A673 (cell line): ENCODE measurements around the gene MYO1E.

Experiments used
- EZH2 ChIP-seq: fragments of 200-600 bp; sonication (generic); IDR thresholded peaks from 2 replicates; pipeline ENCODE4 v1.6.1; 2017; ENCODE audit warnings: borderline replicate concordance, low read depth, mild to moderate bottlenecking, mixed read lengths, antibody characterized with exemption, low read length; ENCODE audit not compliant: poor library complexity, severe bottlenecking
- TF ChIP-seq, protein P1 (sequence below): fragments of 300-800, 200-600 bp; sonication (generic); conservative IDR thresholded peaks from 2 replicates; pipeline ENCODE4 v1.5.1; 2017; ENCODE audit warnings: low read depth, mild to moderate bottlenecking, antibody characterized with exemption, low read length, moderate library complexity, mixed read lengths

GRCh38 chr15:59251001-59251845 is 121.4 kb downstream of the MYO1E start:
- TF ChIP-seq, protein P1, sequence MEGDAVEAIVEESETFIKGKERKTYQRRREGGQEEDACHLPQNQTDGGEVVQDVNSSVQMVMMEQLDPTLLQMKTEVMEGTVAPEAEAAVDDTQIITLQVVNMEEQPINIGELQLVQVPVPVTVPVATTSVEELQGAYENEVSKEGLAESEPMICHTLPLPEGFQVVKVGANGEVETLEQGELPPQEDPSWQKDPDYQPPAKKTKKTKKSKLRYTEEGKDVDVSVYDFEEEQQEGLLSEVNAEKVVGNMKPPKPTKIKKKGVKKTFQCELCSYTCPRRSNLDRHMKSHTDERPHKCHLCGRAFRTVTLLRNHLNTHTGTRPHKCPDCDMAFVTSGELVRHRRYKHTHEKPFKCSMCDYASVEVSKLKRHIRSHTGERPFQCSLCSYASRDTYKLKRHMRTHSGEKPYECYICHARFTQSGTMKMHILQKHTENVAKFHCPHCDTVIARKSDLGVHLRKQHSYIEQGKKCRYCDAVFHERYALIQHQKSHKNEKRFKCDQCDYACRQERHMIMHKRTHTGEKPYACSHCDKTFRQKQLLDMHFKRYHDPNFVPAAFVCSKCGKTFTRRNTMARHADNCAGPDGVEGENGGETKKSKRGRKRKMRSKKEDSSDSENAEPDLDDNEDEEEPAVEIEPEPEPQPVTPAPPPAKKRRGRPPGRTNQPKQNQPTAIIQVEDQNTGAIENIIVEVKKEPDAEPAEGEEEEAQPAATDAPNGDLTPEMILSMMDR, result no peak
- no peak for TF ChIP-seq EZH2
